Measurements from ENCODE around the gene TPRX1. TPM values are rescaled to one million over a fixed set of nuclear protein-coding genes. Genes with fewer than 3 reads are reported as not detected.
"Not testable (repeated sequence)": the region's sequence is repeated elsewhere in the genome, so short reads cannot be mapped to it uniquely, and the experiment has no call there.

The TPRX1 gene
- not detected for total RNA-seq
- long read RNA-seq, result 0 reads

- DNase-seq (ENCODE audit: low spot score), result not testable (repeated sequence)
Observed at GRCh38 chr19:47804451-47804850, at the start of gene TPRX1. TSS of gene TPRX1 (minus strand) at chr19:47804551. CDS start at chr19:47804539, 12 bp downstream.

GRCh38 chr19:47853003-47853402 is 48.7 kb upstream of the TPRX1 start:
- DNase-seq (ENCODE audit: low spot score), result no peak

DNA sequence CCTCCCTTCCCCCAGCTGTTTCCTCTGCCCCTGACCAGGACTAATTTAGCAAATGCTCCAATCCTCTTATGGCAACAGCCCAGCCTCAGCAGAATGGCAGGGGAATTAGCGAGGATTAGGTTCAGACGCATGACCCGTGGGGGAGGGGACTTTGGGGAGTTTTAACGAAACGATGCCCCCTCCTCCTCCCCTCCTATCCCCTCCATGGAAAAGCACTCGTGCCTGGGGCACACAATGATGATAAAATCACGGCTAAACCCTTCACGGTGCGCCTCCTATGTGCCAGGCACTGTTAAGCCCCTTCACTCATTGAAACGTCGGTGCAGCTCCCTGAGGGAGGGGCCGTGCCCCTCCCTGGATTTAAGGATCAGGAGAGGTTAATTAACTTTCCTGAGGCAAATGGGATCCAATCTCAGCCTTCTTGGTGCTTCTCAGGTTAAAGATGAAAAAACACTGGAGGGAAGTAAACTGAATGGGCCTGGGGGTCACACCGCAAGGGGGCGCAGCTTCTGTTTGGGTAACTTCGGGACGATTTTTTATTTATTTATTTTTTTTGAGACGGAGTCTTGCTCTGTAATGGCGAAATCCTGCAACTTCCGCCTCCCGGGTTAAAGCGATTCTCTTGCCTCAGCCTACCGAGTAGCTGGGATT is 44.6 kb upstream of the TPRX1 start:
- DNase-seq (ENCODE audit: low spot score), result no peak

- DNase-seq (ENCODE audit: low spot score), result no peak
Observed at GRCh38 chr19:47848425-47848822, 44.1 kb upstream of the TPRX1 start.

DNA sequence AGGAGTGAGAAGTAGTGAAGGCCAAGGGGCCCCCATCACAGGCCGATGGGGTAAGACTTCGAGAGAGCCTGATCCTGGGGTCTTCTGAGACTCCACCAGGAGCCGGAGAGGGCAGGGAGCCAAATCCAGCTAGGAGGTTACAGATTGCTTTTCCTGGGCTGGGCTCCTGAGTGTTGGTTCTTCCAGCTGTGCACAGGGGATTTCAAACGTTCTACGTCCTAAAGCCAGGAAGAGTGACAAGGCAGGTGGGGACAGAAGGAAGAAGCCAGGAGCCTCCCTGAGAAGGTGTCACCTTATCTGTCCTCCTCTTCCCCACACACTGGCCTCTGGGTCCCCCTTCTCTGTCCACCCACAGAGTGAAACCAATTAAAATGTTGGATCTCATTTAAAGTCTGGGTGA is 38.6 kb upstream of the TPRX1 start:
- no peak for DNase-seq (ENCODE audit: low spot score)

DNA sequence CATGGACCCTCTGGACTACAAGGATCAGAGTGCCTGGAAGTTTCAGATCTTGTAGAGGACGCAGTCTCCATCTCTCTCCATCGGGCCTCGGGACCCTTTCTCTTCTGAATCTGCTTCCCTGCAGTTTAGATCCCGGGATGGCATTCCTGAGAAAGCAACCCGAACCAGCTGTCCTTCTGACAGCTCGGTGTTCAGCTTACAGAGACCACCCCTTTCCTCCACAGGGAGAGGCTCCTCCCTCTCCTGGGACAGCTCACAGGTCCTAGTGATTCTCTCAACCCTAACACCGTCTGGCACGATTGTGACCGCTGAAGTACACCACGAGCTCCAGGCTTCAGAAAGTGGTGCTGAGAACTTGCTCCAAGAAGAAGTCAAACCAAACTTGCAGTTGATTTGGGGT is 35.6 kb upstream of the TPRX1 start:
- DNase-seq (ENCODE audit: low spot score), result no peak

- no peak for DNase-seq (ENCODE audit: low spot score)
Observed at GRCh38 chr19:47839411-47839810, 35.1 kb upstream of the TPRX1 start.

GRCh38 chr19:47836038-47836437 is 31.7 kb upstream of the TPRX1 start:
- no peak for DNase-seq (ENCODE audit: low spot score)

- DNase-seq (ENCODE audit: low spot score), result no peak
Observed at GRCh38 chr19:47832723-47833122, 28.4 kb upstream of the TPRX1 start.

DNA sequence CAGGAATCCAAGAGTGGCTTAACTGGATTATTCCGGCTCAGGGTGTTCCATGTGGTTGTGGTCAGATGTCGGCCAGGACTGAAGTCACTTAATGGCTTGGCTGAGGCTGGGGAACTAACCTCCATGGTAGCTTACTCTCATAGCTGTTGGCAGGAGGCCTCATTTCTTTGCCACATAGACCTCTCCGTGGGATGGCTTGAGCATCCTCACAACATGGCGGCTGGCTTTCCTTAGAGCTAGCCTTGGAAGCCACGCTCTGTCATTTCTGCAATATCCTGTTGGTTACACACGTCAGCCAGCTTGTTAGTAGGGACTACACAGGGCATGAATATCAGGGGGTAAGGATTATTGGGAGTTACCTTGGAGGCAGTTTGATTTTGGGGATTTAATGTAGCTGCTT is 22.4 kb upstream of the TPRX1 start:
- no peak for DNase-seq (ENCODE audit: low spot score)

- no peak for DNase-seq (ENCODE audit: low spot score)
Observed at GRCh38 chr19:47824396-47824795, 20.0 kb upstream of the TPRX1 start.

GRCh38 chr19:47821460-47822020 is 17.2 kb upstream of the TPRX1 start, which contains the start of gene CRX:
TSS of gene CRX (plus strand) at chr19:47821937. CDS start at chr19:47834444, 12,507 bp downstream.
- no peak for DNase-seq (ENCODE audit: low spot score)

GRCh38 chr19:47820410-47820809 is 16.1 kb upstream of the TPRX1 start:
- DNase-seq (ENCODE audit: low spot score), result no peak

- DNase-seq (ENCODE audit: low spot score), result no peak
Observed at GRCh38 chr19:47819858-47820257, 15.5 kb upstream of the TPRX1 start.

DNA sequence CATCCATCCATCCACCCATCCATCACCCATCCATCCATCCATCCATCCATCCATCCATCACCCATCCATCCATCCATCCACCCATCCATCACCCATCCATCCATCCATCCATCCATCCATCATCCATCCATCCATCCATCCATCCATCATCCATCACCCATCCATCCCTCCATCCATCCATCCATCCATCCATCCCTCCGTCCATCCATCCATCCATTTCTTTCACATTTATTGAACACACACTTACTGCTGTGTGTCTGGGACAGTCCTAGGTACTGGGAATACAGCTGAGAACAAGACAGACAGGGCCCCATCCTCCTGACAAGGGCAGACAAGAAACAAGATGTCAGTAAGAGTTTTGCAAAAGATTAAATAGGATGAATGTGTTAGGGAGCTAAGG is 13.9 kb upstream of the TPRX1 start:
- not testable (repeated sequence) for DNase-seq (ENCODE audit: low spot score)

DNA sequence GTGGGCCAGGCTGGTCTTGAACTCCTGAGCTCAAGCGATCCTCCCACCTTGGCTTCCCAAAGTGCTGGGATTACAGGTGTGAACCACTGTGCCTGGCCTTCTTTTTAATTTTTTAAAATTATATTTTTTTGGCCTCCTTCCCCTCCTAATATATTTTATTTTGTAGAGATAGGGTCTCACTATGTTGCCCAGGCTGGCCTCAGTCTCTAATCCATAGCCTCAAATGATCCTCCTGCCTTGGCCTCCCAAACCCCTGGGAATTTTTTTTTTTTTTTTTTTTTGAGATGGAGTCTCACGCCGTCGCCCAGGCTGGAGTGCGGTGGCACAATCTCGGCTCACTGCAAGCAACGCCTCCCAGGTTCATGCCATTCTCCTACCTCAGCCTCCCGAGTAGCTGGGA is 11.9 kb upstream of the TPRX1 start:
- DNase-seq (ENCODE audit: low spot score), result not testable (repeated sequence)

DNA sequence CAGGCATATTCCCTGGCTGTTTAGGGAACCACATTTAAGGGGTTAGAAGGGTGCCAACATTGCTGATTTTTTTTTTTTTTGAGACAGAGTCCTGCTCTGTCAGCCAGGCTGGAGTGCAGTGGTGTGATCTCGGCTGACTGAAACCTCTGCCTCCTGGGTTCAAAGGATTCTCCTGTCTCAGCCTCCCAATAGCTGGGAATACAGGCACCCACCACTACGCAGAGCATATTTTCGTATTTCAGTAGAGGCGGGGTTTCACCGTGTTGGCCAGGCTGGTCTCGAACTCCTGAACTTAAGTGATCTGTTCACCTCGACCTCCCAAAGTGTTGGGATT is 9.6 kb upstream of the TPRX1 start:
- DNase-seq (ENCODE audit: low spot score), result no peak

GRCh38 chr19:47813304-47813994 is 9.1 kb upstream of the TPRX1 start:
- no peak for DNase-seq (ENCODE audit: low spot score)

DNA sequence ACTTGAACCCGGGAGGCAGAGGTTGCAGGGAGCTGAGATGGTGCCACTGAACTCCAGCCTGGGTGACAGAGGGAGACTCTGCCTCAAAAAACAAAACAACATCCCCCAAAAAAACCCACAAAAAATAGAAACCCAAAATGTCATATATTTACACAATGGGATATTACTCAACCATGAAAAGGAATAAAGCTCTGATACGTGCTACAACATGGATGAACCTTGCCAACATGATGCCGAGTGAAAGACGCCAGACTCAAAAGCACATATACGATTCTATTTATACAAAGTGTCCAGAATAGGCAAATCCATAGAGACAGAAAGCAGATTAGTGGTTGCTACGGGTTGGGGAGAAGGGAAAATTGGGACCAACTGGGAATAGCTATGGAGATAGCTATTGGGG is 2.1 kb upstream of the TPRX1 start:
- DNase-seq (ENCODE audit: low spot score), result no peak

- no peak for DNase-seq (ENCODE audit: low spot score)
Observed at GRCh38 chr19:47805313-47805712, 962 bp upstream of the TPRX1 start.

DNA sequence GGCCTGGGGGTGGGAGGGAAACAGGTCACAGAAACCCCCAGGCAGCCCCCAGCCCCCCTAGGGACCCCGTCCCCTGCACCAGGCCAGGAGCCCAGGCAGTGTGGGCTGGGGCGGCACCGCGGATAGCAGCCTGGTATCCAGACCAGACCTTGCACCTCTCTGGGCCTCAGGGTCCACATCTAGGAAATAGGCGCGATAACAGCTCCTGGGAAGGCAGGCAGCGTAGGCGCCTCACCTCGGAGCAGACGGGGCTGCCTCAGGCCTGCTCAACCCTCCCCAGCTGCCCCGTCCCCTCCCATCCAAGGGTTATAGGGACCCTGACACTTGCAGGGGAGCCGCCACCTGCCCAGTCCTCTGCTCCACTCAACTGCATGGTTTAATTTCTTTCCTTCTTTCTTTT is 680 bp downstream of the TPRX1 start:
- not testable (repeated sequence) for DNase-seq (ENCODE audit: low spot score)

- not testable (repeated sequence) for DNase-seq (ENCODE audit: low spot score)
Observed at GRCh38 chr19:47803148-47803547, 1.2 kb downstream of the TPRX1 start.
